GM21717 (cell line): ENCODE measurements around the gene HIGD2B.
"Not testable (repeated sequence)": the region's sequence is repeated elsewhere in the genome, so short reads cannot be mapped to it uniquely, and the experiment has no call there.

Source experiments
- ATAC-seq: cut with Tn5 transposase; IDR thresholded peaks from one replicate; pipeline ENCODE4 v1.9.1; 2021; ENCODE audit warnings: mild to moderate bottlenecking, moderate library complexity; ENCODE audit not compliant: unreplicated experiment

Gene HIGD2B

DNA sequence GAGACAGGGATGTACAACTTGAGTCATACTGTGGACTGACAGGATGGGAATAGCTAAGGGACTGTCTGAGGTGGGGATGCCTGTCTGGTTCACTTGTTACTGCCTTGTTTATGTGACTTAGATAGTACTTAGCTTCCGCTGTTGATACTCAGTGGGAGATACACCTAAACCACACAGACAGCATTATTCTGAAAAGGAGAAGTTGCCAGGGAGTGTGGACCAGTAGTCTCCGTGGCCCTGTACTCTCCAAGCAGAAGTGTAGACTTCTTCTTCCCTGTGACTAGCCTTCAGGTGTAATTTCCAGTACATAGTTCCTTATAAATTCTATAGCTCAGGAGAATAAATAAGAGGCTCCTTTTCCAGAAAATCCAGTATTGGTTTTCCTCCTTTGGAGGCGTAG is 5.1 kb downstream of the HIGD2B start:
- no peak for ATAC-seq

DNA sequence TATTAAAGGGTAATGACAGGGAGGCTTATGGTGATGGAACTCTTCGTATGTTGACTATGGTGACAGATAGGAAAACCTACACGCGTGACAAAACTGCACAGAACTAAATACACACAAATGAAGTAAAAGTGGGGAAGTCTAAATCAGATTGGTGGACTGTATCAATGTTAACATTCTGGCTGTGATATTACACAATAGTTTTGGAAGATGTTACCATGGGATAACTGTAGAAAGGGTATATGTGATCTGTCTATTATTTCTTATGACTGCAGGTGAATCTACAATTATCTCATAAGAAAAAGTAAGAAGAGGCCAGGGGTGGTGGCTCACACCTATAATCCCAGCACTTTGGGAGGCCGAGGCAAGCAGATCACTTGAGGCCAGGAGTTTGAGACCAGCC is 9.1 kb downstream of the HIGD2B start:
- ATAC-seq, result no peak

DNA sequence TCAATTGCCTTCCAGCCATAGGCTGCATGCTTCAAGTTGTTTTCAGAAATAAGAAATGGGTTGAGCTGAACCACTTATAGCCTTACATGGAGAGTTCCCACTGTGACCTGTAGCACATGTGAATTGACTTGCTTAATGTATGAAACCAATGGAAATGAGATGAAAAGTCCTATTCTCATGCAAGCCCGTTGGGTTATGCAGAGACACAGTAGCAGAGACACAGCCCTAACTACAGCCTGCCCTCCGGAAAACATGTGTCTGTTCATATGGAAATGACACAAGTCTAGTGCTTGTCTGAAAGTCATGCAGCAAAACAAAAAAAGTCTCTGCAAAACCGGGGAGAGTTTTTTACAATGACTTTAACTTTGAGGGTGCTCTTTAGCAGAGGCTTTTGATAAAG is 14.5 kb downstream of the HIGD2B start:
- no peak for ATAC-seq

DNA sequence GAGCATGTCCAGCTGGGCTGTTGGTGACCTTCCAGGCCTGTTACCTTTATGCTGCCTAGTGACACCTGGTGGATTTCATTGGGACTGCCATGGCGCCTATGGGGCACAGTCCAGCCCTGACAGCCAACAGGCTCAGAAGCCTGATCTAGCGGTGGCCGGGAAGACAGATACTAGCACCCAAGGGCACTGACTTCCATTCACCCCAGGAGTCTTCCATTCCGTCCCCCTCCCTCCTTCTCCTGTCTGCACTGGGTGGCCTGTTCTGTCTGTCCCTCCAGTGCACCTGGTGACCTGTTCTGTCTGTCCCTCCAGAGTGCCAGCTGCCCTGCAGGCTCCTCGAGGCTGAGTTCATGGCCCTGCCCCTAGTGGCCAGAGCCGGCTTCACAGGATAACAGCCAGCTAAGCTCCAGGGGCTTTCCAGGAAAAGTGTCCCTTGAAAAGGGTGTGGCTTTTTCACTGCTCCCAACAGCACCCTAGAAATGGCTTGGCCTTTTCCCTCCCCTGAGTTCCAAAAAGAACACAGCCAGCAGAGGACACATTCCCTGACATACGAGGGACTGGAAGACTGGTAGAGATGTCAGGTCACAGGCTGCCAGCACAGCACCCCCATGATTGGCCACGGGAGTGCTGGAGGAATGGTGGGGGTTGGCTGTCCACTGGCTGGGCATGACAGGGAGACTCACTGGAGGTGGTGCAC is 15.2 kb downstream of the HIGD2B start:
- ATAC-seq, result peak; percentile 70

DNA sequence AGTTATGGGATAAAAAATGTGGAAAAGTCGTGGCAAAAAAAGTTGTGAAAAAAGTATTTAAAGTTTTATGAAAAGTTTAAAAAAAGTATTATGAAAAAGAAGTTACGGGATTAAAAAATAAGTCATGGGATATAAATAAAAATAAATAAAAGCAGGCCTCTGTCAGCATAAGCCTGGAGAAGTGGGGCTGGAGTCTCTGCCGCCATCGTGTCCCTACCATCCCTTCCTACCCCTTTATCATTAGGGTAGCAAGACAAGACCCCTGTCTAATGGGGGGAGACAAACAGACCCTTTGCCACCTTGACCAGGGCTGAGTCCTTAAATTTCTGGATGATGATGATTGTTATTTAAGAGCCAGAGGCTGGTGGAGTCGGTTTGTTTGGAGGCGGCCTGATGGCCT is 16.2 kb downstream of the HIGD2B start:
- ATAC-seq, result not testable (repeated sequence)

DNA sequence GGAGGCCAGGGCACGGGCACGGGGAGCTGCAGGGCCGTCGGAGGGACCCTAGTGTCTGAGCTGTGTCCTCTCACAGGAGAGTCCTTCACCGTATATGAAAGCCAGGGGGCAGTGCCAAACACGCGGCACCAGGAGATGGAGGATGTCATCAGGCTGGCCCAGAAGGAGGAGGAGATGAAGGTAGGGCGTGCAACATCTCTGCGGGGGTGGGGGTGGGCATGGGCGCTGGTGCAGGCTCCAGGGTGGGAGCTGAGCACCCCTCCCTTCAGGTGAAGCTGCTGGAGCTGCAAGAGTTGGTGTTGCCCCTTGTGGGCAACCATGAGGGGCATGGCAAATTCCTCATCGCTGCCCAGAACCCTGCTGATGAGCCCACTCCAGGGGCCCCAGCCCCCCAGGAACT is 20.3 kb downstream of the HIGD2B start:
- not testable (repeated sequence) for ATAC-seq

DNA sequence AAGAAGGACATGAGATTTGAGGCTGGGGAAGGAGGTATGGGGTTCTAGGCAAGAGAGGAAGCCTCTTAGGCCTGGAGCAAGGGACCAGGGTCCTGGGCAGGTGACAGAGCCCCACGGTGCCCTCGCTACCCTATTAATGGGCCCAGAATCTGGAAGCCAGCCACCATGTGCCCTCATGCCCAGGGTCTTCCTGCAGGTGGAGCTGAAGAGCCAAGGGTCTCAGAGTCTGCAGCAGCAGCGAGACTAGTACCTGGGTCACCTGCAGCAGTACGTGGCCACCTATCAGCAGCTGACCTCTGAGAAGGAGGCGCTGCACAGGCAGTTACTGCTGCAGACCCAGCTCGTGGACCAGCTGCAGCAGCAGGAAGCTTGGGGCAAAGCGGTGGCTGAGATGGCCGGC is 22.1 kb downstream of the HIGD2B start:
- ATAC-seq, result not testable (repeated sequence)

DNA sequence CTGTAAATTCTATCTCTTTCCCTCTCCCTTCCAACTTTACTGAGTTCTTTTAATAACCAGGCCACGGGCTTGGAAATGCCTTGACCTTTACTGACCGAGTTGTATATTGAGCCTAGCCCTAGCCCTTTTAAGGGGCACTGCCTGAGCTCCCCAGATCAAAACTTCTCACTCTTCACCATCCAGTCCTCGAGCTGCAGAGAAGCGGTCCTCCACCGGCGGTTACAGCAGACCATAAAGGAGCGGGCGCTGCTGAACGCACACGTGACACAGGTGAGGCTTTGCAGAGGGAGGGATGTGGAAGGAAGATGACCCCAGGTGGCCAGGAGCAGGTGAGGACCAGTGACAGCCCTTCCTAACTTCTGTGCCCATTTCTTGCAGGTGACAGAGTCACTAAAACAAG is 24.9 kb downstream of the HIGD2B start:
- not testable (repeated sequence) for ATAC-seq

DNA sequence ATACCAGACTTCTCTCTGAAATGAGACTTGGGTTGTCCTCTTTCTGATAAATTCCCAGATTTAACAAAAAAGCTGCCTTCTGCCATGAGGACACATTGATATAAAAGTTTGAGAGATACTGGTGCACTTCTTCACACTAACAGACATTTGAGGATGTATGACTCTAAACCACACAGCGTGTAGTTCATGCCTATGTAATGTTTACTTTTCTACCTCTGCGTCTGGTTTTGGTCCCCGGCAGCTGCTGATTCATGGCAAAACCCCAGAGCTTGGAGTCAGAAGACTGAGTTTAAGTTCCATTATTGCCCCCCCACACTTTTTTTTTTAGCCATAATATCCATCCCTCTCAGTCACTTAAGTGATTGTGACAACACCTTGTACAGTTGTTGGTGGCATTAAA is 30.0 kb downstream of the HIGD2B start:
- not testable (repeated sequence) for ATAC-seq

DNA sequence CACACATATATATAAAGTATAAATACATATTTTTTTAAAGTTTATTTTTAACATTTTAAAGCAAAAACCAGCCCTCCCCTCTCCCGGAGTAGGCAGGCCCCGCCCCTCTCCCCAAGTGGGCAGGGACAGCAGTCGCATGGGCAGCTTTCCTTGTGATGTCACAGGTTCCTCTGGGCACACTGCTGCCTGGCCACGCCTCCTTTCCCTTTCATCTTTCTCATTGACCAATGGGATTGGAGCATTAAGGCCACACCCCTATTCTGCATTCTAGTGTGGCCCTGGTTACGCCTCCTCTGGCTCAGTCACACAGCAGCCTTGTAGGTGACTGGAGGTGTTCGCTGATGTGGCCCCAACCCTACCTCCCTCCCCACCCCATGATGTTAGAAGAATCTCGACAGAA is 31.6 kb downstream of the HIGD2B start, which contains the start of gene GOLGA6B:
Gene GOLGA6B, plus strand, starts transcription at position 301 of the 400 bp plus-strand sequence. Its CDS starts 41 bp downstream, at position 342.
- not testable (repeated sequence) for ATAC-seq

DNA sequence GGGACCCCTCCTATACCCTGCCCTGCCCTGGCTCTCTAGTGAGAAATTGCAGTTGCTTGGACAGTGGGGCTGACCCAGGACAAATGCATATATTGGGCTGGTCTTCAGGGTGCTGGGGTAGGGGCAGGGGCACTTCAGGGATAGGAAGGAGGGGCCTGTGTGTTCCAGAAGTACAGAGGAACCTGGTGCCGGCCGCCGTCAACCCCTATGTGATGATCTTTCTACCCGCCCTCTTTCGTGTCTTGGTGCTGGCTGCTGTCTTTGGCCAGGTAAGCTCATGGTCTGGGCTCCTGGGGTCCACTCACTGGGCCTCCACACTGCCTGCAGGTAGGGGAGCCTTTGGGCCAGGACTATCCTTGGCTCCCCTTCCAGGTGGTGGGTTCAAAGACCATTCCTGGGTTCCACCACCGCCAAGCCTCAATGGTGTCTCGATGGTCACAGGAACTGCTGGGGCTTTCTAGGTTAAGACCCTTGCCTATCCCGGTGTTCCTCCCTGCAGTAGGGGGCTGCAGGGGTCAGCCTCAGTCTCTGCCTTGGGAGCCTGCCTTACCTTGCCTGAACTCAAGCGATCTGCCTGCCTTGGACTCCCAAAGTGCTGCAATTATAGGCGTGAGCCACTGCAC is 37.2 kb downstream of the HIGD2B start:
- not testable (repeated sequence) for ATAC-seq

DNA sequence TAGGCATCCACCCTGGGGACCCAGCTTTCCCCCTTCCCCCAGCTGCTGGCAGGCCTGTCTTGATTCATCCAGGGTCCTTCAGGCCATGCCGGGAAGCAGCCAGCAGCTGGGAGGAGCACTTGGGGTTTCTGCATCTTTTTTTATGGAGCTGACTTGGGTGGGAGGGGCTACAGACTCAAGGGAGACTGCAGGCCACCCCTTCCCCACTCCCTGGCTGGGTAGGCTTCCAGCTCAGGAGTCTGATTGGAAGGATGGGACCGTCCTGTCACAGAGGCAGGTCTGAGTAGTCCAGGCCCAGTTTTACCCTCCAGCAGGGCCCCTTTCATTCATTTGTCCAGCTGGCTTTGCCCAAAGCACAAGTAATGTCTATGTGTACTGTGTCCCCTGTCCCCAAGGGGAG is 43.7 kb downstream of the HIGD2B start:
- ATAC-seq, result not testable (repeated sequence)

DNA sequence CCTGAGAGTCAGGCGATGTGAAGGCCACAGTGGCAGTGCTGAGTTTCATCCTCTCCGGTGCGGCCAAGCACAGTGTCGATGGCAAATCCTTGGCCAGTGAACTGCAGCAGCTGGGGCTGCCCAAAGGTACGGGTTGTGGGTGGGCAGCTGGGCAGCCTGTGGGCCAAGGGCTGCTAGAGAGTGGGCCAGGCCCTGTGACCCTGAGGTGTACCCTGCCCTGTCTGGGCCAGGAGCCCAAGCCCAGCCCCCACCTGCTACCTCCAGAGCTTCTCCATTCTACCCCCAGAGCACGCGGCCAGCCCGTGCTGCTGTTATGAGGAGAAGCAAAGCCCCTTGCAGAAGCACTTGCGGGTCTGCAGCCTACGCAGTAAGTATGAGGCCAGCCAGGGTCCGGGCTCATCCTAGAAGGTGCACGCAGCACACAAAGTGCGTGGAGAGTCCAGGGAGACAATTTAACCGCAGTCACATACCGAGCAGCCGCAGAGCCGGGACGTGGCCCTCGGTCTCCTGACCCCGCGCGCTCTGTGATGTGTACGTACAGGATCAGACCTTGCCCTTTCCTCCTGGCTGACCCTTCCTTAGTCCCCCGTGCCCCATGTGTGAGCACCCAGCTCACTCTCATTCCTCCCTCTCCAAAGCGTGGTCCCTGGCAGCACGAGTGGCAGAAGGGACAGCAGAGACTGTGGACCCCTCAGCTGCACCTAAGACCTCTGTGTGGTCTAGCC is 46.1 kb downstream of the HIGD2B start:
- ATAC-seq, result not testable (repeated sequence)

DNA sequence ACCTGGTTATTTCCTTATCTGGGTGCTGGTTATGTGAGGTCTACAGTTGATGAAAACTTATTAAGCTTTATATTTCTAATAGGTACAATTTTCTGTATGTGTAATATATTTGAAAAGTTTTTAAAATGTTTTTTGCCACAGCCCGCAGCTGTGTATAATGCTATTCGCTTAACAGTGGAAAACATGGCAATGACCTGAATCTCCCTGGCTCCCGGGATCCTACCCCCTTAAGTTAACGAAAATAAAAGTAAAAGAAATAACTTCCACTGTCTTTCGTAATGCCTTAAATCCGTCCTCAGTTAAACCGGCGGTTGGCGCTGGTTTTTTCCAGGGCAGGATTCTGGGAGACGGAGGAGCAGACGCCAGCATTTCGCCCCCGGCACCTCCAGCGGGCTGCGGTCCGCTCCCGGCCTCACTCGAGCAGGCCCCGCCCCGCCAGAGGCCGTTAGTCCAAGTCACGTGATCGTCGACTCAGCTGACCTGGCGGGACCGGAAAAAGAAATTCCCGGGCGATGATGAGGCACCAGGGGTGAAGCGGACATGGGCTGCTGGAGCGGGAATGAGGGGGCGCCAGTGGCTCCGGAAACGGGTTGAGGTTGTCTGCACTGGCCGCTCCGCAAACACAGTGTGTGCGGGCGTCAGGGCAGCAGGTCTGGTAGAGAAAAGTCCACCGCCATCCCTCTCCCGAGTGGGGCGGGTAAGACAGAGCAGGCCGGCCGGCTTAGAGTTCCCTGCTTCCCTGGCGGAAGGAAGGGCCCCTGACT is 49.3 kb downstream of the HIGD2B start:
- ATAC-seq, result not testable (repeated sequence)

DNA sequence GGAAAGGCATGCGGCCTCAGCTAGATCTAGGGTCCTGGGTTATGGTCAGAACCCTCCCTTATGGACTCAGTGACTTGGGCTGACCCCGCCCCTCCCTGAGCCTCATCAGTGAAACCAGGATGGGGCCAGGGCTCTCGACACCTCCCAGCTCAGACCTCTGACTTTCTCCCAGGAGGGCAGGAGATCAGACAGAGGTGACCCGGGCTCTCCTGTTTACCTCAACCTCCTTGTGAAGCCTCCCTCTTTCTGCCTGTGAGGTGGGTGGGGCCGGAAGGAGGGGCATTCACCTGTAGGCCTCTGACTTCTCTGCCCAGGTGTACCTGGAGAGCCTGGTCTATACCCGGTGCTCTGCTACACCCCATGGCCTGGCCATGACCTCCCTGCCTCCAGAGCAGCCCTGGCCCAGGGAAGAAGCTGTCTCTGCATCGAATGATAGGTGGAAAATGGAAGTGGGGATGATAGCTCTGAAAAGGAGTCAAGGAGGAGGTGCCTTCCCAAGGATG is 56.9 kb downstream of the HIGD2B start:
- ATAC-seq, result not testable (repeated sequence)

DNA sequence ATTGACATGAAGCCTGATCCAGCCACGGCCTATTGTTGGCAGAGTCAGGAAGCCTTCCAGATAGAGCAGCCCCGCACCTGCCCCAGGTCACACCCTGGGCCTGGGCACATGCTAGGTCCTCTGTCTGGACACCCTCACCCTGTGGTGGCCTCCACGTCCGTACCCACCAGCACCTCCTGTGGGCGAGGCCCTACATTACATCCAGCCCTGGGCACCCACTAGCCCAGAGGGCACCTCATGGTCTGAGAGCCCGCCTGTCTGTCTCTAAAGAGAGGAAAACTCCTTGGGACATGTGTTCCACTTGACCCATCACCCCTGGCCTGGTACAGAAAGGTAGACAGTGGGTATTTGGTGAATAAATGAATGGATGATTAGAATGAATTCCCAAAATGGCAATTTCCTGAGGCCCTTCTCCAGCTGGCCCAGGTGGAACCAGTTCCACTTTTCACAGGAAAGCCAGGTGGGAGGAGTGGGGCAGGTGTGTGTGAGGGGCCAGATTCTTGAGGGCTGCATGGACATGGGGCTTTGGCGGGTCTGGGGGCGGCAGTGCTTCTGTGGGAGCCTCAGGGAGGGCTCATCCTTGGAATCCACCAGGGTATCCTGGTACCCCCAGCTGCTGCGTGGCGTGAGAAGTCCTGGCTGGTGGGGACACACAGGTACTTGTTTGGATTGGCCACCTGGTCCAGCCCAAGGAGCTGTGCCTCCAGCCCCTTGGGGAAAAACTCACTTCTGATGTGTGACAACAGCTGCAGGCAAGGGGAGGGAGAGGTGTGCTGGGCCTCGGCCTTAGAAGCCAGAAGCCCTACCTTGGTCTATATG is 57.5 kb downstream of the HIGD2B start:
- not testable (repeated sequence) for ATAC-seq

DNA sequence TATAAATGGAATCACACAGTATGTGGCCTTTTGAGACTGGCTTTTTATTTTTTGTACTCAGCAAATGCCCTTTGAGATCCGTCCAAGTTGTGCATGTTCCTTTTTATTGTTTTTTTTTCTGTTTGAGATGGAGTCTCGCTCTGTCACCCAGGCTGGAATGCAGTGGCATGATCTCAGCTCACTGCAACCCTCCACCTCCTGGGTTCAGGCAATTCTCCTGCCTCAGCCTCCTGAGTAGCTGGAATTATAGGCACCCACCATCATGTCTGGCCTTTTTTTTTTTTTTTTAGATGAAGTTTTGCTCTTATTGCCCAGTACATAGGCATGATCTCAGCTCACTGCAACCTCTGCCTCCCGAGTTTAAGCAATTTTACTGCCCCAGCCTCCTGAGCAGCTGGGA is 59.8 kb downstream of the HIGD2B start:
- not testable (repeated sequence) for ATAC-seq
